AG20443 (cell line): ENCODE data around the gene TXNL4A.
A peak's percentile ranks its signal among the peaks of the same experiment; 100 is the strongest.

Experiments
- DNase-seq: peaks from one replicate; pipeline ENCODE4 v3.0.0; 2012; ENCODE audit warnings: low spot score, mixed read lengths

The TXNL4A gene

DNA sequence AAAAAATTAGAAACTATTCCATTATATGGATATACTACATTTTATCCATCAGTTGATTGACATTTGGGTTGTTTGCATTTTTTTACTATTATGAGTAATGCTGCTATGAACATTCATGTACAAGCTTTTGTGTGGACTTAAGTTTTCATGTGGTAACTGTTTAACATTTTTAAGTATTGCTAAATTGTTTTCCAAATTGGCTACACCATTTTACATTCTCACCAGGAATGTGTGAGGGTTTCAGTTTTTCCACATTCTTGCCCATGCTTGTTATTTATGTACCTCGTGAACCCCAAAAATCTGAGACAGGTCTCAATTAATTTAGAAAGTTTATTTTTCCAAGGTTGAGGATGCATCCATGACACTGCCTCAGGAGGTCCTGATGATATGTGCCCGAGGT is 3.1 kb upstream of the TXNL4A start:
- no peak for DNase-seq

- DNase-seq: no peak
These were observed 783 bp upstream of the TXNL4A start for GRCh38 chr18:79989195-79989497.

GRCh38 chr18:79988071-79988450 is 302 bp downstream of the TXNL4A start:
- DNase-seq: peak; percentile 77

DNA sequence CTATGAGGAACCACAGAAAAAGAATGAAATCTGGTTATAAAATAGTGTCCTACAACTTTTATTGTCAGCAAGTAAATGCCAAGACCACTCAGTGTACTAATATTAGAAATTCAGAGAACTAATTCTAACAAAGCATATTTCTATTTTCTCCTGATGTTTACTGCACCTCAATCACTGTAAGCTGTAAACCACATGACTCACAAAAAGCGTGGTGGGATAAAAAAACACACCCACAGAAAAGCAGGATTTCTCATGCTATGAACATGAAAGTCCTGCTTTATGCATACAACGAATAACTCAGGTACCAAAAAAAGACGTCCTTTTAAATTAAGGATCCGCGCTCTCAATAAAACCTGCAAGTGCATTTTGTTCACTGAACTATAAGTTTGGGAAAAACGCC is 797 bp downstream of the TXNL4A start:
- peak; percentile 34 for DNase-seq

- peak; percentile 25 for DNase-seq
These were observed 1.6 kb downstream of the TXNL4A start for GRCh38 chr18:79986726-79987125.

GRCh38 chr18:79985172-79985571 is 3.2 kb downstream of the TXNL4A start:
- DNase-seq: no peak

DNA sequence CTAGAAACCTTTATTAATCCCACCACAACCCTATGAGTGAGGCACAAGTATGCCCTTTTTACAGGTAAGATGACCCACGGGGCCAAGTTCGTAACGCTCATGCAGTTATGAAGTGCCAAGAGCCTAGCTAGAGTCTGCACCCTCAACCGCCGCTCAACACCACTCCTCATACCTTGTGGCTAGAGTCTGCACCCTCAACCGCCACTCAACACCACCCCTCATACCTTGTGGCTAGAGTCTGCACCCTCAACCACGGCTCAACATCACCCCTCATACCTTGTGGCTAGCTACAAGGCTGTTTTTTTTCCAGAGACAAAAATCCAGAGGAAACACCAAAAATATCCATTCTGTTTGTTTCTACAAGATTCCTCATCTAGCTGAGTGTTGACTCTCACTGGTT is 4.6 kb downstream of the TXNL4A start:
- no peak for DNase-seq

GRCh38 chr18:79983253-79983652 is 5.1 kb downstream of the TXNL4A start:
- no peak for DNase-seq

- DNase-seq: no peak
These were observed 5.6 kb downstream of the TXNL4A start for GRCh38 chr18:79982736-79983135.

GRCh38 chr18:79980585-79980984 is 7.8 kb downstream of the TXNL4A start:
- no peak for DNase-seq

DNA sequence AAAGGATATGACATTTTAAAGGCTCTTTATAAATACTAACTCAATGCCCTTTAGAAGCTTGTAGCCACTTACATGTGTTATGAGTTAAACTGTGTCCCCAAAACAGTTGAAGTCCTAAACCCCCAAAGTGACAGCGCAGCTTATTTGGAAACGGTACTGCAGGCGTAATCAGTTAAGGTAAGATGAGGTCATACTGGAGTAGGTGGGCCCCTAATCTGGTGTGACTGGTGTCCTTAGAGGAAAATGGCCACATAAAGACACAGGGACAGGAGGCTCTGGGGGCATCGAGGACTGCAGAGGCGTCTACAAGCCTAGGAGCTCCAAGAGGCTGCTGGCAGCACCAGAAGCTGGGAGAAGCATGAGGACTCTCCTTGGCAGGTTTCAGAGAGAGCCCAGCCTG is 8.5 kb downstream of the TXNL4A start:
- no peak for DNase-seq

DNA sequence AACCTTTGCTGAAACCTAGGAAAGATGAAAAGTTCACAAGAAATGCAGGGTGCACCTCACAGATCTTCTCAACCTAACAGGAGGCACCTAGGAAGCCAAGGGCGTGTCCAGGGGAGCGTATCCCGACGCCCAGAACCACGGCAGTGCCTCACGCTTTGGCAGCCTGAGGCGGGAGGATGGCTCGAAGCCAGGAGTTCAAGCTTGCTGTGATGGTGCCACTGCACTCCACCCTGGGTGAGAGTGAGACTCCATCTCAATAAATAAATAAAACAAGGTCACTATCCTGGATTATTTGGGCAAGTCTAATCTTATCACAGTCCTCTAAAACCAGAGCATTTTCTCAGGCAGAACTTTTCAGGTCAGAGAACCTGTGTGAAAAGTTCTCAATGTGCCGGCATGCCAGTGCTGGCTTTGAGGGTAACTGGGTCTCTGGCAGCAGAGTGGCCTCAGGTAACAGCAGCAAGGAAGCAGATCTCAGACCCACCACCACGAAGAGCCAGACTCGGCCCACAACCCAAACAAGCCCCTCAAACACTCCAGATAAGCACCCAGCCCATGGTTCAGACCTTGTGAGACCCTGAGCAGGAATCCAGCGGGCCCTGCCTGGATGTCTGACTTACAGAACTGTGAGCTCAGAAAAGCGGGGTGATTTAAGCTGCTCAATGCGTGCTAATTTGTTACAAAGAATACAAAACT is 12.2 kb downstream of the TXNL4A start:
- DNase-seq: no peak

DNA sequence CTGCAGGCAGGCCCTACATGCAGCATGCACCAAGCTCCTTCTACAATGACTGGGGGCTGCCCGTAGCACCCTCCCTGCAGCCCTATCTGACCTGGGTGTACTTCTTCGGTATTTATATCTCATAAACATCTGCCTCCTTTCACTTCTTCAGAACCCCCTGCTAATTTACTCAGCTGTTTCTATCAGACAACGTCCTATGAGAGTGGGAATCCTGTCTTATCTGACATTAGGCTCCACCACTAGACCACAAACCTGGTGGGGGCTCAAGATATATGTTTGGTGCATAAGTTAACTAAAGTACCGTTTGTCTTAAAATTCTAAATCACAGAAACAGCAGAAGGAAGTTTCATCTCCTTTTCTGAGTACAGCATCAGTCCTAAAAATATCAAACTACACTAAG is 13.3 kb downstream of the TXNL4A start:
- DNase-seq: no peak

DNA sequence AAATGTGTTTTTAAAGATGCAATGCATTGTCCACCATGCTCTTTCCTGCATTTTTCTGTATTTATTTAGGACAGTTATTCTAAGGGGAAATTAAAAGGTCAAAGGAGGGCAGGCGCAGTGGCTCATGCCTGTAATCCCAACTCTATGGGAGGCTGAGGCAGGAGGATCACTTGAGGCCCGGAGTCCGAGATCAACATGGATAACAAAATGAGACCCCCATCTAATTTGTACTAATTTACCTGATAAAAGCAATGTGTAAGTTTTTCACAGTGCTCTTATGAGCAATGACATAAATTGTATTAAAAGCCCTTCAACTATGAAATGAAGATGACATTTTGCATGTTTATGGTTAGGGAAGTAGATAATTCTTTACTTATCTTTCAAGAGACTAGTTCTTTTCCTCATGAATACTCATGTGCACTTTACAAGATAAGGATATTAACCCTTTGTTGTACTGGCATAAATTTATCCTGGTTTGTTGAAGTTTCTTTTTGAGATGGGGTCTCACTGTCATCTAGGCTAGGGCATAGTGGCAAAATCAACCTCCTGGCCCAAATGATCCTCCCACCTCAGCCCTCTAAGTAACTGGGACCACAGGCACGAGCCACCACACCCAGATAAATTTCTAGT is 14.2 kb downstream of the TXNL4A start:
- DNase-seq: no peak

DNA sequence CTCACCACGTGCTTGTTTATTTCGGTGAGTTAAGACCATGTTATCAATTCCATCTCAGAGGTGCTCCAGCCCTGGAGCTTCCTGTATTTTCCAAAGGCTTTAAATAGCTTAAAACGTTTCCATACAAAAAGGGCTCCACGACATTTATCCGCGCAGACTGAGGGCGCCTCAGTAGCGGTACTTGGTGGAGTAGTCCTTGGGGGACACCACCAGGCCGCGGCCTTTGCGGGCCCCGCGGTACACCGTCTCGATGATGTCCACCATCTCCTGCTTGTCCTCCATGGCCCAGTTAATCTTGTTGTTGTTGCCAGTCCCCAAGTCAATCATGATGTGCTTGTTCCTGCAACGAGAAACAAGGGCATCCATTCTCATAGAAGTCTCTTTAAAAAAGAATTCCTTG is 14.8 kb downstream of the TXNL4A start:
- no peak for DNase-seq

- DNase-seq: no peak
These were observed 15.6 kb downstream of the TXNL4A start for GRCh38 chr18:79972720-79973119.

DNA sequence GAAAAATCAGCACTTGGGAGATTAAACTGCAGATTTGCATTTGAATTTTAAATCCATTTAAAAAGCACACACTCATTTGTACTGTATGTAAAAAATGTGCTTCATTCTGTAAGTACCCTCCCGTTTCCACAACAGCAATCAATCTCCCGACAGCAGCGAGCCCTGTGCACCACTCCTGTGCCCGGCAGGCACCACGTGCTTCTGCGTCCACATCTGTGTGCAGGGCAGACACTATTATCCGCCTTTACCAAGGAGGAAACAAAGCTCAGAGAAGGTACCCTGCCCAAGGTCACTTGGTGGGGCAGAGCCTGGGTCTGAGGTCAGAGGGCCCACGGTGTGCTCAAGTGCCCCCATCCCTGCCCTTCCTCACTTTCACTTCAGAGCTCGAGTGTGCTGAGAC is 16.4 kb downstream of the TXNL4A start:
- DNase-seq: no peak

DNA sequence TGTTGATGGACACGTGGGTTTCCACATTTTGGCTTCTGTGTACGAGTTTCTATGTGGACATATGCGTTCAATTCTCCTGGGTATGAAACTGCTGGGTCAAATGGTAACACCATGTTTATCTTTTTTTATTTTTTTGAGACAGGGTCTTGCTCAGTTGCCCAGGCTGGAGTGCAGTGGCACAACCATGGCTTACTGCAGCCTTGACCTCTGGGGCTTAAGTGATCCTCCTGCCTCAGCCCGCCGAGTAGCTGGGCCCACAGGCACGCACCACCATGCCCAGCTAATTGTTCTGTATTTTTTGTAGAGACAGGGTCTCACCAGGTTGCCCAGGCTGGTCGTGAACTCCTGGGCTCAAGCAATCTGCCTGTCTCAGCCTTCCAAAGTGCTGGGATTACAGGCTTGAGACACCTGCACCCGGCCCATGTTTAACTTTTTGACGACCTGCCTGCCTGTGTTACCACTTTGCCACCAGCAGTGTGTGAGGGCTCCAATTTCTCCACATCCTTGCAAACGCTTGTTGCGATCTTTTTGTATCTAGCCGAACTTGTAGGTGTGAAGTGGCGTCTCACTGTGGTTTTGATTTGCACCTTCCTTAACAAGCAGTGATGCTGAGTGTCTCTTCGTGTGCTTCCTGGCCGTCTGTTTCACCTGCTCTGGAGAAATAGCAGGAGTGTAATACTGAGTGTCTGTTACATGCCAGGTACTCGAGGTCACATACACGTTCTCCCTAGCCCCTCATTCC is 17.0 kb downstream of the TXNL4A start:
- DNase-seq: no peak

DNA sequence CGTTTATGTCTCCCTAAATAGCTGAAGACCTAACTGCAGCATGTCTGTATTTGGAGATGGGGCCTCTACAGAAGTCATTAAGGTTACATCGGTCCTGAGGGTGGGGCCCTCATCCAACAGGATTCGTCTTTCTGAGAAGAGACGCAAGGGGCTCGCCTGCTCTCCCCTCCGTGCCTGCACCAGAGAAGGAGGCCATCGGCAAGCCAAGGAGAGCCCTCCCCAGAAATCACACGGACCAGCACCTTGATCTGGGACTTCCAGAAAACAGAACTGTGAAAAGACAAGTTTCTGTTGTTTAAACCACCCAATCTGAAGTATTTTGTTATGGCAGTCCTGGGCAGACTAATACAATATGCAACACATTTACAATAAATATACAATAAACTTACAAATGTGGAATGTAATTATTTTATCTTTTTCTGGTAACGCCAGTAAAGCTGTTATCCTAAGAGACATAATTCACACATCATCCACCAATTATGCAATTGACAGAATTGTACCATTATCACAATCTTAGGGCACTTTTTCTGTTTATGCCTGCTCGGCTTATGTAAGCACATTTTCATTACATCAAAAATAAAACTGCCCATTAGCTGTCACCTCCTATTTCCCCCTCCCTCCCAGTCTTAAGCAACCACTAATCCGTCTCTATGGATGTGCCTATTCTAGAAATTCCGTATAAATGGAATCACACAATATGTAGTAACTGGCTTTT is 17.8 kb downstream of the TXNL4A start:
- DNase-seq: no peak

DNA sequence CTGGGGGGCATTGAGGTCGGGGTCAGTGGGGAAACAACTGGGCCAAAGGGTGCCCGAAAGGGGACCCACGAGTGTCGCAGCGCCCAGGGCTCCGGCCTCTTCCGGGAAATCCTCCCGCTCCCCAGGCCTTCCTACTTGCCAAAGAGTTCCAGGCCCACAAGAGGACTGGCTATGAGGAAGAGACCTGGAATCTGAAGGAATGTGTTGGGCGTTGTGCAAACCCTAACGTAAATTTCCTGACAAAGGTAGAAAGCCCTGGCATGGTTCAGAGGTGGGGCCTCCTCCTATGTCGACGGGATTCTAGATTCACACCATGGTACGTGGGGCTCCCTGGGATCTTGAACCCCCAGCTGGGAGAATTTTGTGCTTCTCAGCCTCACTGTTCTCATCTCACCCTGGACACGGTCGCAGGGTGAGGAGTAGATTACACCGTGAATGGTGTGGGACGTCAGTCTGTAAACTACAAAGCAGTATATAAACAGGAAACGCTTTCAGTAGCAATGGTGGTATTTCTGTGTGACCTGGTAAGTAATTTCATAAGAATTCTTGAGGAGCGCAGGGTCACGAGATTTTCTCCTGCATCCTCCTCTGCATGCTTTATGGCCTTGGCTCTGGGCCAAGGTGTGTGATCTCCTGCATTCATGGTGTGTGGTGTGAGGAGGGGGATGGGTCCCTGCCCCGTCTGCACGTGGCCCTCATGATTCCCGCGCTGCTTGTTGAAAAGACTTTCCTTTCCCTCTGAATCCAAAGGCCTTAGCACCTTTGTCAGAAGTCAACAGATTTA is 23.1 kb downstream of the TXNL4A start:
- peak; percentile 77 for DNase-seq

DNA sequence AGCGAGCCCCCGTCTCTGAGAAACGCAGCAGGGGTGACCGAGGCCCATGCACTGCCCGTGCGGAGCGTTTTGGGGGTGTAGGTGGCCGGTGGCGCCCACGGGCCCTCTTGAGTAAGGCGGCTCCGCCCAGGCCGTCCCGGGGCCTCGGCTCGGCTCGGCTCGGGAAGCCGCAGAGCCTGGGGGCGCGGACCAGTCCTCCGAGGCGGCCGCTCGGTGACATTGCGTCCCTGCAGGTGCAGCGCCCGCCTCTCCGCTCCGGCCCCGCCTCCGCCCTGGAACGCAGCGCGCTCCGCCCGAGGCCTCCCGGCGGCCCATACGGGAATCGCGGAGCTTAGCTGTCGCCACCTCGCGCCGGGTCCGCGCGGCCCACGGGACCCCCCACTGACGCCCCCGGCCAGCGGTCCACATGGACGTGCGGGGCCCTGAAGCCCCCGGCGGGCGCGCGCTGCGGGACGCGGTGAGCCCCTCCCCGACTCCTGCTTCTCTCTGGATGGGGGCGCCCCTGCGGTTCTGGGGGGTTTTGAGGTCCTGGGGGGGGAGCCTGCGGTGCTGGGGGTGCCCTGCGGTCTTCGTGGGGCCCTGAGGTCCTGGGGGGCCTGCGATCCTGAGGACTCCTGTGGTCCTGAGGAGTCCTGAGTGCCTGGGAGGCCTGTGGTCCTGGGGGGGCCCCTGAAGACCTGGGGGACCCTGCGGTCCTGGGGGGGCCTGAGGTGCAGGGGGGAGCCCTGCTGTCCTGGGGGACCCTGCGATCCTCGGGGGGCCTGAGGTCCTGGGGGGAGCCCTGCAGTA is 23.8 kb downstream of the TXNL4A start, which contains the start of gene HSBP1L1:
Gene HSBP1L1, plus strand, starts transcription at position 314 of the 789 bp plus-strand sequence. Its CDS starts 93 bp downstream, at position 407.
- peak; percentile 84 for DNase-seq
